Tibial artery (tissue), 4 donors: ENCODE data around the gene MICAL2.
A peak's percentile ranks its signal among the peaks of the same experiment; 100 is the strongest.

ENCODE experiments used
- DNase-seq, 2 donors: peaks; one replicate each; pipeline ENCODE4 v3.0.0-alpha.2; 2019
- H3K27ac ChIP-seq, 2 donors: fragments of 200-600 bp; sonication (generic) in 1 of 2; 1 replicate in 1 of 2; 2 replicates in 1 of 2; pipeline ENCODE4 v1.5.1; 2018 to 2019; ENCODE audit warnings: mild to moderate bottlenecking in 1 of 2
- H3K27me3 ChIP-seq, 2 donors: fragments of 200-600 bp; sonication (generic) in 1 of 2; one replicate each; pipeline versions ENCODE4 v1.5.1 to v1.6.0; 2016 to 2019
- H3K36me3 ChIP-seq, 3 donors: fragments of 200-600 bp; sonication (generic) in 2 of 3; one replicate each; pipeline ENCODE4 v1.5.1; 2016 to 2019; ENCODE audit warnings: mild to moderate bottlenecking in 2 of 3
- H3K4me1 ChIP-seq, 4 donors: fragments of 200-600 bp; sonication (generic) in 2 of 4; 1 replicate in 3 of 4; 2 replicates in 1 of 4; pipeline ENCODE4 v1.5.1; 2016 to 2019
- H3K4me3 ChIP-seq, 2 donors: fragments of 200-600 bp; sonication (generic) in 1 of 2; 1 replicate in 1 of 2; 2 replicates in 1 of 2; pipeline ENCODE4 v1.5.1; 2018 to 2019; ENCODE audit warnings: mild to moderate bottlenecking in 2 of 2
- H3K9me3 ChIP-seq, 3 donors: fragments of 200-600 bp; sonication (generic) in 1 of 3; one replicate each; pipeline ENCODE4 v1.5.1; 2016 to 2019
- intact Hi-C: fragments of 100-400 bp; cut with DNase I; formaldehyde crosslinking; loops from one replicate; pipeline ENCODE4 v1.15.0; 2023; ENCODE audit warnings: low total_unique reads
- TF ChIP-seq, protein P1 (sequence below), 2 experiments: fragments of 200-600 bp in 1 of 2; fragments of 450-650 bp in 1 of 2; IDR thresholded peaks; one replicate each; pipeline ENCODE4 v1.5.1; 2017 to 2019; ENCODE audit warnings: antibody characterized with exemption in 2 of 2, mild to moderate bottlenecking in 1 of 2, moderate library complexity in 1 of 2

MICAL2 gene

DNA sequence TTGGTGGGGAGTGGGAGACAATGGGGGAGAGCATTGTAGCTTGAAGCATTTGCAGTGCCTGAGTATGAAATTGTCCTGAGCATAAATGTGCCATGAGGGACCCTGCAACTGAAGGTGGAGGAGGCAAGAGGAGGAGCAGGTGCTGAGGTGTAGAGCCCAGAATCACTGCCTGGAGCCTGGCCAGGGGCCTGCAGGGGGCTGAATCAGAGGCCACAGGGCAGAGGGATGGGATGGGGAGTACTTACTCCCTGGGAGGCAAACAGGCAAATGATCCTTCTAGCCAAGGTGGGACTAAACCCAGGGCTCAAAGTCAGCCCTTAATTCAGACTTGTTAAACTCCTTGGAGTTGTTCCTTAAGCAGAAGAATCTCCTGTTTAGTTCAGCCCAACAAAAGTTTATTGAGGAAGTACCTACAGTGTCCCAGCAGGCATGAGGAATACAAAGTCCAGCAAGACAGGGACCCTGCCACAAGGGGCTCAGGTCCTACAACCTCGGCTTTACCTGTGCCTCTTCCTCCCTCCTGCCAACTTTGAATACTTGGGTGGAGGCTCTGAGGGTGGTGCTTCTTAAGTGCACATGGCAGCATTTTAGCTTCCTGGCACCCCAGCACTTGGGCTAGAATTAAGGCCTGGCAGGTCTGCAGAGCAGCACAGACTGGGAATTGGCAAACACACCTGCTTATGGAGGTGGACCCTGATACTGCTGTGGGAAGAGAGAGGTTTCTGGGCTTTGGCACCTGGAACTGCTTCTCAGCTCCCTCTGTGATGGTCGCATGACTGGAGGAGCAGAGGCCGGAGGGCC is 20.0 kb downstream of the MICAL2 start:
- Histone ChIP-seq H3K27ac (peak overlapping the region; percentile 19 to 48), H3K36me3 (no peaks in the 10 kb centered on the region), H3K27me3 (no peaks in the 10 kb centered on the region), H3K4me3 (no peak overlapping the region), H3K9me3 (no peaks in the 10 kb centered on the region), H3K4me1 (peaks cover 0 to 97% (median 57%) of the 10 kb centered on the region in 4 donors)
- intact Hi-C loops, result no loop called here
- TF ChIP-seq, protein P1, sequence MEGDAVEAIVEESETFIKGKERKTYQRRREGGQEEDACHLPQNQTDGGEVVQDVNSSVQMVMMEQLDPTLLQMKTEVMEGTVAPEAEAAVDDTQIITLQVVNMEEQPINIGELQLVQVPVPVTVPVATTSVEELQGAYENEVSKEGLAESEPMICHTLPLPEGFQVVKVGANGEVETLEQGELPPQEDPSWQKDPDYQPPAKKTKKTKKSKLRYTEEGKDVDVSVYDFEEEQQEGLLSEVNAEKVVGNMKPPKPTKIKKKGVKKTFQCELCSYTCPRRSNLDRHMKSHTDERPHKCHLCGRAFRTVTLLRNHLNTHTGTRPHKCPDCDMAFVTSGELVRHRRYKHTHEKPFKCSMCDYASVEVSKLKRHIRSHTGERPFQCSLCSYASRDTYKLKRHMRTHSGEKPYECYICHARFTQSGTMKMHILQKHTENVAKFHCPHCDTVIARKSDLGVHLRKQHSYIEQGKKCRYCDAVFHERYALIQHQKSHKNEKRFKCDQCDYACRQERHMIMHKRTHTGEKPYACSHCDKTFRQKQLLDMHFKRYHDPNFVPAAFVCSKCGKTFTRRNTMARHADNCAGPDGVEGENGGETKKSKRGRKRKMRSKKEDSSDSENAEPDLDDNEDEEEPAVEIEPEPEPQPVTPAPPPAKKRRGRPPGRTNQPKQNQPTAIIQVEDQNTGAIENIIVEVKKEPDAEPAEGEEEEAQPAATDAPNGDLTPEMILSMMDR (IDR thresholded peaks at IDR 0.05), result no peak
- DNase-seq, result no peak

DNA sequence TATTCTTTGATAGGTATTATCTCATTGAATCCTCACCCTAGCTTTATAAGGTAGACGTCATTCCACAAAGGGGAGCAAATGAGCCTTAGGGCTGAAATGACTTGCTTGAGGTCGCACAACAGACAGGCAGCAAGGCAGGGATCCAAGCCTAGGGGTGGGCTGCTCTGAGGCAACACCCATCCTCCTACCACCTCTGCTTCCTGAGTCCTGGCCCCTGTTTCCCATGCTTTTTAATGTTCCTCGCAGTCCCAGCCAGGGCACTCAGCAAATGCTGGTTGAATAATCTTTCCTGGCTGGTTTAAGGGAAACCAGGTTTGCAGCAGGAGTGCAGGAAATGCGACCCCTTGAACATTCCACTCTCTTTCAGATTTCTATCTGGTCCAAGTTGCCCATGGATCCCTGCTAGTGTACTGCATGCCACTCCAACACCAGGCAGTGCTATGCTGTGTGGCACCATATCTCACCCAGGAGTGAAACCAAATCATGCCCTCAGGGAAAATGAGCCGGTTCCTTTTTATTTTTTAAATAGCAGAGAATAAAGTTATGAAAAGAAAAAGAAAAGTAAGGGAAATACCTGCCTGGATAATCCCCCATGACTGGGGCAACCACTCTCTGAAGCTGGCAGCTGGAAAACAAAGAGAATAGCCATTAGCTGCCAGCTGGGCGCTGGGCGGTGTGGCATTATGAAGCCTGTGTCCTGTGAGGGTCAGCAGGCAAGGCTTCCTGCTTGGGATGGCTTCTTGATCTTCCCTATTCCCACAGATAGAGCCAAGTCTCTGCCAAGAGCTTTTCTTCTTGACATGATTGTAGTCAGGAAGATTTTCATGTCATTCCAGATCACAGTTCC is 21.8 kb downstream of the MICAL2 start:
- Histone ChIP-seq H3K36me3 (no peaks in the 10 kb centered on the region), H3K4me1 (peaks cover 0 to 97% (median 58%) of the 10 kb centered on the region in 4 donors), H3K4me3 (no peak overlapping the region), H3K9me3 (no peaks in the 10 kb centered on the region), H3K27me3 (no peaks in the 10 kb centered on the region), H3K27ac (peak overlapping the region; percentile 88 to 89)
- intact Hi-C loops, result no loop called here
- TF ChIP-seq, protein P1 (IDR thresholded peaks at IDR 0.05), result no peak
- no peak for DNase-seq

DNA sequence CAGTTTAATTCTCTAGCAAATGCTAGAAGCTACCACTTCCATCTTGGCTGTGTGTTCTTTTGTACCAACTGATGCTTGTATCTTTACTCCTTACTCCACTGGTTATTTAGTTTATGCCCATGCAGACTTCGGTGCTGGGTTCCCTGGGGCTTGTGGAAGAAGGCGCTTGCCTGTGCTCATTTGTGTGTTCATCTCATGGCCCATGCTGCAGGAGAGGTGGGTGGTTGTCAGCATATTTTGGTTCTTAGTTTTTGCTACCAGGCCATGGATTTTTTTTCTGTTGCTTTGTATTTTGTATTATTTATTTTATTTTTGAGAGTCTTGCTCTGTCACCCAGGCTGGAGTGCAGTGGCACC is 22.4 kb downstream of the MICAL2 start:
- H3K27ac ChIP-seq, result peak overlapping the region; percentile 88 to 89
- no peak for DNase-seq
- no peaks in the 10 kb centered on the region for H3K9me3 ChIP-seq
- no peaks in the 10 kb centered on the region for H3K36me3 ChIP-seq
- H3K4me3 ChIP-seq, result no peak overlapping the region
- H3K27me3 ChIP-seq, result no peaks in the 10 kb centered on the region
- intact Hi-C loops, result no loop called here
- TF ChIP-seq, protein P1 (IDR thresholded peaks at IDR 0.05), result no peak
- peaks cover 0 to 97% (median 62%) of the 10 kb centered on the region in 4 donors for H3K4me1 ChIP-seq

DNA sequence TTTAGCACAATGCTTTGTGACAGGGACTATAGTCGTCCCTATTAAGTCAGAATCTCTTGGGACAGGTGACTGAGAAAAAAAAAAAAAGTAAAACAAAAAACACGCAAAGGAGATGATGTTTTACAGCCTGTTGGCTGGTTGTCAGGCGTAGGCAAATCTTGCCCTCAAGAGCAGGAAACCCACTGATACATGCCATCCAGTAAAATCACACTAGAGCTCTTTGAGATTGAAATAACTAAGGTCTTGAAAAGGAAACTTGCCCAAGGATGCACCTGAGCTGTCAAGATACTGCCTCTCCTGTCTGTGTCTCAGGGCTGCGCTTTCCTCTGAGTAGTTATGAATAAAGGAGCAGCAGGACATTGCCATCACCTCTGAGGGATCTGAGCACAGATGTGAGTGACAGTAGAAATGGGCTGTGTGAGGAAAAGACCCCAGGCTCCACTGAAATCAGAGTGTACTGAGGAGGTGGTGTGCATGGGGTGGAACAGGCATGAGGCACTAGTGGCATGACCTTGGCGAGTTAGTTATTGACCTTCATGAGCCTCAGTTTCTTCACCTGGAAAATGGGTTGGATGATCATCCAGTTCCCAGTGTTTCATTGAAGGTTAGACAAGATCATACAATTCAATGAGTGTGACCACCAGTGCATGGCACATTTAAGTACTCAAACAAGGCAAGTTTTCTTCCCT is 23.3 kb downstream of the MICAL2 start:
- no peak for DNase-seq
- intact Hi-C loops, result no loop called here
- Histone ChIP-seq H3K27me3 (no peaks in the 10 kb centered on the region), H3K36me3 (no peaks in the 10 kb centered on the region), H3K27ac (peak overlapping the region; percentile 88 to 89), H3K4me3 (no peak overlapping the region), H3K9me3 (no peaks in the 10 kb centered on the region), H3K4me1 (peaks cover 0 to 97% (median 66%) of the 10 kb centered on the region in 4 donors)
- TF ChIP-seq, protein P1 (IDR thresholded peaks at IDR 0.05), result no peak

DNA sequence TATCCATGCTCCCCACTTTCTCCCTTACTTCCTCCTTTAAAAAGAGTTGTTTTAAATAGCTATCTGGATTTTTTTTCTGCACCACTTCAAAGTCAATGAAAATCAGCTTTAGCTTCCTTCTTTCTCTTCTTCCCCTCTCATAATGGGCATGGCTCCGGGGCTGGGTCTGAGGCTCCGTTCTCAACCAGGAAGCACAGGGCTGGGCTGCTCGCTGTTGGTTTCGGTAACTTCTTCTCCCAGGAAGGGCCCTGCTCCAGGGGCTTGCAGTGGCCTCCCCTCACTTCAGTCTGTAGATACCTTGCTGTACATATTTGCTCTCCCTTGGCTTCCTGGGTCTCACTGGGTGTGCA is 23.8 kb downstream of the MICAL2 start:
- DNase-seq, result peak in 1 of 2 donors; percentile 63
- Histone ChIP-seq H3K36me3 (no peaks in the 10 kb centered on the region), H3K4me1 (peaks cover 0 to 97% (median 71%) of the 10 kb centered on the region in 4 donors), H3K27me3 (no peaks in the 10 kb centered on the region), H3K27ac (peak overlapping the region; percentile 88 to 89), H3K9me3 (no peaks in the 10 kb centered on the region), H3K4me3 (no peak overlapping the region)
- intact Hi-C loops, result no loop called here
- TF ChIP-seq, protein P1 (IDR thresholded peaks at IDR 0.05), result no peak
